ENCODE data around the gene MPRIP. TPM values are rescaled to one million over a fixed set of nuclear protein-coding genes. Genes with fewer than 3 reads are reported as not detected.

The MPRIP gene
- total and polyA plus RNA-seq, 2 experiments from 2014 or later, result 91.7 to 202 TPM

GRCh38 chr17:17102176-17102575 is 59.9 kb downstream of the MPRIP start:
- no peak for DNase-seq (ENCODE audit: low spot score)
- peaks cover 15% of the 10 kb centered on the region for H4K20me1 ChIP-seq (ENCODE audit: insufficient read depth, poor library complexity, severe bottlenecking)
- no peak for TF ChIP-seq CTCF (IDR thresholded peaks at IDR 0.05; ENCODE audit: poor library complexity)
- TF ChIP-seq EZH2 (IDR thresholded peaks at IDR 0.05; ENCODE audit: borderline replicate concordance), result no peak
- no peak for TF ChIP-seq EZH2phosphoT487 (IDR thresholded peaks at IDR 0.05; ENCODE audit: low read depth, severe bottlenecking, unreplicated experiment)
- no peaks in the 10 kb centered on the region for H3K27me3 ChIP-seq
- peaks cover 24% of the 10 kb centered on the region for H3K4me1 ChIP-seq (ENCODE audit: insufficient read depth)
- 98% methylated on average over 6 of the region's 6 CpGs for WGBS (ENCODE audit: low lambda C conversion rate, missing lambda C conversion rate)
- H3K9me3 ChIP-seq (ENCODE audit: low read depth), result no peaks in the 10 kb centered on the region
- H3K4me3 ChIP-seq, result no peak overlapping the region
- no peaks in the 10 kb centered on the region for H3K9me2 ChIP-seq (replicated peaks; ENCODE audit: insufficient read depth)
- H3K79me2 ChIP-seq, result peaks cover 98% of the 10 kb centered on the region
- H3K27ac ChIP-seq, result no peak overlapping the region
- no peaks in the 10 kb centered on the region for H3K36me3 ChIP-seq (replicated peaks; ENCODE audit: insufficient read depth, low read depth)
- H2AFZ ChIP-seq, result no peak overlapping the region
- H3K4me2 ChIP-seq, result no peak overlapping the region

- Histone ChIP-seq H3K79me2 (peaks cover 98% of the 10 kb centered on the region), H3K4me3 (no peak overlapping the region), H3K9me2 (replicated peaks; ENCODE audit: insufficient read depth) (no peaks in the 10 kb centered on the region), H3K4me1 (ENCODE audit: insufficient read depth) (peaks cover 21% of the 10 kb centered on the region), H2AFZ (no peak overlapping the region), H3K27me3 (no peaks in the 10 kb centered on the region), H3K9me3 (ENCODE audit: low read depth) (no peaks in the 10 kb centered on the region), H3K36me3 (replicated peaks; ENCODE audit: insufficient read depth, low read depth) (no peaks in the 10 kb centered on the region), H4K20me1 (ENCODE audit: insufficient read depth, poor library complexity, severe bottlenecking) (peaks cover 24% of the 10 kb centered on the region), H3K27ac (no peak overlapping the region), H3K4me2 (no peak overlapping the region)
- 65% methylated on average over 6 of the region's 6 CpGs for WGBS (ENCODE audit: low lambda C conversion rate, missing lambda C conversion rate)
- TF ChIP-seq EZH2 (IDR thresholded peaks at IDR 0.05; ENCODE audit: borderline replicate concordance) (no peak), CTCF (IDR thresholded peaks at IDR 0.05; ENCODE audit: poor library complexity) (no peak), EZH2phosphoT487 (IDR thresholded peaks at IDR 0.05; ENCODE audit: low read depth, severe bottlenecking, unreplicated experiment) (no peak)
- no peak for DNase-seq (ENCODE audit: low spot score)
Observed at GRCh38 chr17:17103160-17103559, 60.9 kb downstream of the MPRIP start.

GRCh38 chr17:17104036-17104435 is 61.8 kb downstream of the MPRIP start:
- Histone ChIP-seq H3K36me3 (replicated peaks; ENCODE audit: insufficient read depth, low read depth) (no peaks in the 10 kb centered on the region), H3K27ac (no peak overlapping the region), H3K79me2 (peaks cover 100% of the 10 kb centered on the region), H2AFZ (no peak overlapping the region), H3K9me3 (ENCODE audit: low read depth) (no peaks in the 10 kb centered on the region), H3K9me2 (replicated peaks; ENCODE audit: insufficient read depth) (no peaks in the 10 kb centered on the region), H3K4me1 (ENCODE audit: insufficient read depth) (peaks cover 21% of the 10 kb centered on the region), H3K27me3 (no peaks in the 10 kb centered on the region), H3K4me3 (no peak overlapping the region), H4K20me1 (ENCODE audit: insufficient read depth, poor library complexity, severe bottlenecking) (peaks cover 32% of the 10 kb centered on the region), H3K4me2 (no peak overlapping the region)
- TF ChIP-seq CTCF (IDR thresholded peaks at IDR 0.05; ENCODE audit: poor library complexity) (no peak), EZH2phosphoT487 (IDR thresholded peaks at IDR 0.05; ENCODE audit: low read depth, severe bottlenecking, unreplicated experiment) (no peak), EZH2 (IDR thresholded peaks at IDR 0.05; ENCODE audit: borderline replicate concordance) (no peak)
- DNase-seq (ENCODE audit: low spot score), result no peak
- 98% methylated on average over 6 of the region's 6 CpGs for WGBS (ENCODE audit: low lambda C conversion rate, missing lambda C conversion rate)

GRCh38 chr17:17104494-17104893 is 62.2 kb downstream of the MPRIP start:
- Histone ChIP-seq H3K36me3 (replicated peaks; ENCODE audit: insufficient read depth, low read depth) (no peaks in the 10 kb centered on the region), H2AFZ (no peak overlapping the region), H3K4me3 (no peak overlapping the region), H3K4me1 (ENCODE audit: insufficient read depth) (peaks cover 21% of the 10 kb centered on the region), H3K79me2 (peaks cover 100% of the 10 kb centered on the region), H3K9me3 (ENCODE audit: low read depth) (no peaks in the 10 kb centered on the region), H4K20me1 (ENCODE audit: insufficient read depth, poor library complexity, severe bottlenecking) (peaks cover 32% of the 10 kb centered on the region), H3K27ac (no peak overlapping the region), H3K4me2 (no peak overlapping the region), H3K9me2 (replicated peaks; ENCODE audit: insufficient read depth) (no peaks in the 10 kb centered on the region), H3K27me3 (no peaks in the 10 kb centered on the region)
- 86% methylated on average over 11 of the region's 11 CpGs for whole genome bisulfite sequencing (ENCODE audit: low lambda C conversion rate, missing lambda C conversion rate)
- DNase-seq (ENCODE audit: low spot score), result no peak
- TF ChIP-seq EZH2phosphoT487 (IDR thresholded peaks at IDR 0.05; ENCODE audit: low read depth, severe bottlenecking, unreplicated experiment) (no peak), CTCF (IDR thresholded peaks at IDR 0.05; ENCODE audit: poor library complexity) (no peak), EZH2 (IDR thresholded peaks at IDR 0.05; ENCODE audit: borderline replicate concordance) (no peak)
